ENCODE results near the gene PHLDB2. TPM values are rescaled to one million over a fixed set of nuclear protein-coding genes. Genes with fewer than 3 reads are reported as not detected.

Gene PHLDB2
- total RNA-seq, 4 donors from 2014 or later = 23.5 to 81.5 (median 26.2) TPM

GRCh38 chr3:111882799-111883198, 23.7 kb downstream of the PHLDB2 start:
- no peak for TF ChIP-seq CTCF (IDR thresholded peaks at IDR 0.05)
- no peak for TF ChIP-seq POLR2A (IDR thresholded peaks at IDR 0.05)
- intact Hi-C loops (cut with DNase I; ENCODE audit: low total_unique reads) = no loop called here
- no peak for DNase-seq (ENCODE audit: low spot score in 2 of 2)
- H3K4me3 ChIP-seq (ENCODE audit: low read depth, poor library complexity, severe bottlenecking) = no peak overlapping the region

- DNase-seq (ENCODE audit: low spot score in 2 of 2) = no peak
- no peak overlapping the region for H3K4me3 ChIP-seq (ENCODE audit: low read depth, poor library complexity, severe bottlenecking)
- intact Hi-C loops (cut with DNase I; ENCODE audit: low total_unique reads) = no loop called here
- TF ChIP-seq POLR2A (IDR thresholded peaks at IDR 0.05) (no peak), CTCF (IDR thresholded peaks at IDR 0.05) (no peak)
- WGBS, 2 donors = 85 to 94% methylated on average over 11 of the region's 11 CpGs
These were observed 25.4 kb downstream of the PHLDB2 start for GRCh38 chr3:111884411-111885018.

- DNase-seq (ENCODE audit: low spot score in 2 of 2) = no peak
- H3K4me3 ChIP-seq (ENCODE audit: low read depth, poor library complexity, severe bottlenecking) = no peak overlapping the region
- intact Hi-C loops (cut with DNase I; ENCODE audit: low total_unique reads) = no loop called here
- TF ChIP-seq CTCF (IDR thresholded peaks at IDR 0.05) (no peak), POLR2A (IDR thresholded peaks at IDR 0.05) (no peak)
- 90 to 92% methylated on average over 2 of the region's 2 CpGs for WGBS, 2 donors
These were observed 26.5 kb downstream of the PHLDB2 start for GRCh38 chr3:111885578-111885977.

- DNase-seq (ENCODE audit: low spot score in 2 of 2) = no peak
- intact Hi-C loops (cut with DNase I; ENCODE audit: low total_unique reads) = no loop called here
- WGBS, 2 donors = 55 to 65% methylated on average over 5 of the region's 5 CpGs
- TF ChIP-seq CTCF (IDR thresholded peaks at IDR 0.05) = no peak
- TF ChIP-seq POLR2A (IDR thresholded peaks at IDR 0.05) = no peak
- H3K4me3 ChIP-seq (ENCODE audit: low read depth, poor library complexity, severe bottlenecking) = no peak overlapping the region
These were observed 31.1 kb downstream of the PHLDB2 start for GRCh38 chr3:111890051-111890580.

- intact Hi-C loops (cut with DNase I; ENCODE audit: low total_unique reads) = no loop called here
- WGBS, 2 donors = 89 to 90% methylated on average over 2 of the region's 2 CpGs
- H3K4me3 ChIP-seq (ENCODE audit: low read depth, poor library complexity, severe bottlenecking) = no peak overlapping the region
- no peak for DNase-seq (ENCODE audit: low spot score in 2 of 2)
- no peak for TF ChIP-seq CTCF (IDR thresholded peaks at IDR 0.05)
- TF ChIP-seq POLR2A (IDR thresholded peaks at IDR 0.05) = no peak
These were observed 33.0 kb downstream of the PHLDB2 start for GRCh38 chr3:111892070-111892469.

- no peak overlapping the region for H3K4me3 ChIP-seq (ENCODE audit: low read depth, poor library complexity, severe bottlenecking)
- TF ChIP-seq CTCF (IDR thresholded peaks at IDR 0.05) (no peak), POLR2A (IDR thresholded peaks at IDR 0.05) (no peak)
- intact Hi-C loops (cut with DNase I; ENCODE audit: low total_unique reads) = no loop called here
- DNase-seq (ENCODE audit: low spot score in 2 of 2) = no peak
- WGBS, 2 donors = 37 to 40% methylated on average over 1 of the region's 1 CpG
These were observed 36.0 kb downstream of the PHLDB2 start for GRCh38 chr3:111895071-111895470.

Data from lower leg skin (tissue), 4 donors.